ENCODE measurements around the gene FGFR3.

Gene FGFR3

DNA sequence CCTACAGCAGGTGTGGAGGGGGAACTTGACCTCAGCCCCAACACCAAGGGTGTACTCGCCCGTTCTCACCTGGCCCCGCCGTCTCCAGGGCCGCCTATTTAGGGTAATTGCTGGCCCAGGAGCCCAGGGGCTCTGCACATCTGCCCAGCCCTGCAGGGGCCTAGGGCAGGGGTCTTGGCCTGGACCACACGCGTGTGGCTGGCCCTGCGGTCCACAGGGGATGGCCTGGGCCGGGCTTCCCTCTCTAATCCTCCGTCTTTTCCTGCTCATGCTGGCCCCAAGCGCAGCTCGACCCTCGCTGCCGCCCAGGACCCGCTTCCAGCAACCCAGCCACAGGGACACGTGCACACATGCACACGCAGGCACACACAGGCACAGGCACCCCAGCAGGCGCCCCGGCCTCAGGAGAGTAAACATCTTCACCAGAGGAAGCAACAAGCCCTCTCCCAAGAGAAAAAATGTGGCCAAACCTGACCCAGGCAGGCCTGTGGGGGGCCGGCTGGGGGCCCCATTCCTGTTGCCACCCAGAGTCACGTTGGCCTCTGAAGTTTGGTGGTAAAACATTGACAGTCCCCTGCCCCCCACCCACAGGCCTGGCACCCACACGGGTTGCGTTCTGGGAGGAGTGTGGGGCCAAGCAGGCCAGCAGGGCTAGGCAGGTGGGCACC is 24.6 kb upstream of the FGFR3 start:
- DNase-seq = no peak
- no peak overlapping the region for H3K27ac ChIP-seq (ENCODE audit: insufficient read depth, low read length, poor library complexity, severe bottlenecking)
- H3K27me3 ChIP-seq (replicated peaks; ENCODE audit: control insufficient read depth, insufficient read depth, low read length, poor library complexity, severe bottlenecking) = peaks cover 12% of the 10 kb centered on the region
- H3K4me1 ChIP-seq (ENCODE audit: control insufficient read depth, insufficient read depth, low read length, poor library complexity, severe bottlenecking) = no peaks in the 10 kb centered on the region
- no peaks in the 10 kb centered on the region for H3K9me3 ChIP-seq (ENCODE audit: control insufficient read depth, low read length)
- H3K4me3 ChIP-seq (ENCODE audit: insufficient read depth, low read depth, low read length, poor library complexity, severe bottlenecking) = no peak overlapping the region
- H3K36me3 ChIP-seq (ENCODE audit: control insufficient read depth, insufficient read depth, low read length) = no peaks in the 10 kb centered on the region

DNA sequence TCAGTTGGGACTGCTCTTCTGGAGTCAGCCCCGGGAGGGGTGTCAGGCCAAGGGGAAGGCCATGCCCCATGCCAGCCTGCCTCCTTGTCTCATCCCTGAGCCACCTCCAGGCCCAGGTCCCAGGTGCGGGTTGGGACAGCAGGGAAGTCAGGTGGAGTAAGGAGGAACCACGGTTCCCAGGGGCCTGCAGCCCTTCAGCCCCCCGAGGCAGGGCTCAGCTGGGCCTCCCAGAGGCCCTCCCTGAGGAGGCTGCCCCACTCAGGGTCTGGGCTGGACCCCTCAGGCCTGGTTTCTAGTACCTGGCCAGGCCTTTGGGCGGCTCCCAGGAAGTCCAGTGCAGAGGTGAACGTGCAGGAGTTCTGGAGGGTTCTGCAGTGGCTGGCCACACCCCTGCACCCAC is 23.4 kb upstream of the FGFR3 start:
- H3K4me1 ChIP-seq (ENCODE audit: control insufficient read depth, insufficient read depth, low read length, poor library complexity, severe bottlenecking) = no peaks in the 10 kb centered on the region
- no peak for DNase-seq
- H3K27me3 ChIP-seq (replicated peaks; ENCODE audit: control insufficient read depth, insufficient read depth, low read length, poor library complexity, severe bottlenecking) = peaks cover 12% of the 10 kb centered on the region

DNA sequence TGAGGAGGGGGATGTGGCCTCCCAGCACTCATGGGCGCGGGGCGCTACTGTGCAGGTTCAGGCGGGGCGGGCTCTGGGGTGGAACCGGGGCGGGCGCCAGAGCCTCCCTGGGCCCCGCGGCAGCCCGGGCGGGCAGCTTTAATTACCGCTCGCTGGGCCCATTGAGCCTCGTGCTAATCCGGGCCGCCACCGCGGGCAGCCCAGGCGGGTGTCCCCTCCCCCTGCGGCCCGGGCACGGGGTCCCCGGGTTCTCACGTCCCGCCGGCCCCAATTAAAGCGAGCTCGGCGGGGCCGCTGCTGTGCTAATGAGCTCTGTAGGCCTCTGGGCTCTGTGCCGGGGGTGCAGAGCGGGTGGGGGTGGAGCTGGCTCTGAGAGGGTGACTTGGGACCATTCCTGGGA is 22.8 kb upstream of the FGFR3 start:
- DNase-seq = no peak
- Histone ChIP-seq H3K9me3 (ENCODE audit: control insufficient read depth, low read length) (no peaks in the 10 kb centered on the region), H3K4me3 (ENCODE audit: insufficient read depth, low read depth, low read length, poor library complexity, severe bottlenecking) (no peak overlapping the region), H3K27ac (ENCODE audit: insufficient read depth, low read length, poor library complexity, severe bottlenecking) (no peak overlapping the region), H3K36me3 (ENCODE audit: control insufficient read depth, insufficient read depth, low read length) (no peaks in the 10 kb centered on the region), H3K27me3 (replicated peaks; ENCODE audit: control insufficient read depth, insufficient read depth, low read length, poor library complexity, severe bottlenecking) (peaks cover 12% of the 10 kb centered on the region), H3K4me1 (ENCODE audit: control insufficient read depth, insufficient read depth, low read length, poor library complexity, severe bottlenecking) (no peaks in the 10 kb centered on the region)

More for the DNA sequence above, 23.4 kb upstream of the FGFR3 start:
- no peak overlapping the region for H3K4me3 ChIP-seq (ENCODE audit: insufficient read depth, low read depth, low read length, poor library complexity, severe bottlenecking)
- no peaks in the 10 kb centered on the region for H3K9me3 ChIP-seq (ENCODE audit: control insufficient read depth, low read length)
- no peak overlapping the region for H3K27ac ChIP-seq (ENCODE audit: insufficient read depth, low read length, poor library complexity, severe bottlenecking)
- H3K36me3 ChIP-seq (ENCODE audit: control insufficient read depth, insufficient read depth, low read length) = no peaks in the 10 kb centered on the region

DNA sequence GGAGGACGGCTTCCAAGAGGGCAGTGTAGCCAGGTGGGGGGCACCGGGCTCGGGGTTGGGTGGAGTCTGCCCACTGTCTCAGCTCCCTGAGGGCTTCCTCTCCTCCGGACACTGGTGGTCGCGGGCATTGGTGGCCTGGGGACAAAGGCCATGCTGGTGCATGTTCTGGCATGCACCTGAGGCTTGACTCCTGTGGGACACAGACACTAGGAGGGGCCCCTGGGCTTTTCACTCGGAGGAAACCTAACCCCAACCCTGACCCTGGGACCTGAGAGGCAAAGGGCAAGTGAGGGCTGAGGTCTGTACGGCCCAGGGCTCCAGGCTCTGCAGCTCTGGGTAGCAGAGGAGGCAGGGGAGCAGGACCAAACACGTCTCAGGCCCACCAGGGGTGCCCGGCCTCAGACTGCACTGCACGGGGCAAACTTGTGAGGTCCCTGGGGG is 22.3 kb upstream of the FGFR3 start:
- Histone ChIP-seq H3K4me1 (ENCODE audit: control insufficient read depth, insufficient read depth, low read length, poor library complexity, severe bottlenecking) (no peaks in the 10 kb centered on the region), H3K4me3 (ENCODE audit: insufficient read depth, low read depth, low read length, poor library complexity, severe bottlenecking) (no peak overlapping the region), H3K36me3 (ENCODE audit: control insufficient read depth, insufficient read depth, low read length) (no peaks in the 10 kb centered on the region), H3K9me3 (ENCODE audit: control insufficient read depth, low read length) (no peaks in the 10 kb centered on the region), H3K27ac (ENCODE audit: insufficient read depth, low read length, poor library complexity, severe bottlenecking) (no peak overlapping the region), H3K27me3 (replicated peaks; ENCODE audit: control insufficient read depth, insufficient read depth, low read length, poor library complexity, severe bottlenecking) (peaks cover 12% of the 10 kb centered on the region)
- DNase-seq = no peak

DNA sequence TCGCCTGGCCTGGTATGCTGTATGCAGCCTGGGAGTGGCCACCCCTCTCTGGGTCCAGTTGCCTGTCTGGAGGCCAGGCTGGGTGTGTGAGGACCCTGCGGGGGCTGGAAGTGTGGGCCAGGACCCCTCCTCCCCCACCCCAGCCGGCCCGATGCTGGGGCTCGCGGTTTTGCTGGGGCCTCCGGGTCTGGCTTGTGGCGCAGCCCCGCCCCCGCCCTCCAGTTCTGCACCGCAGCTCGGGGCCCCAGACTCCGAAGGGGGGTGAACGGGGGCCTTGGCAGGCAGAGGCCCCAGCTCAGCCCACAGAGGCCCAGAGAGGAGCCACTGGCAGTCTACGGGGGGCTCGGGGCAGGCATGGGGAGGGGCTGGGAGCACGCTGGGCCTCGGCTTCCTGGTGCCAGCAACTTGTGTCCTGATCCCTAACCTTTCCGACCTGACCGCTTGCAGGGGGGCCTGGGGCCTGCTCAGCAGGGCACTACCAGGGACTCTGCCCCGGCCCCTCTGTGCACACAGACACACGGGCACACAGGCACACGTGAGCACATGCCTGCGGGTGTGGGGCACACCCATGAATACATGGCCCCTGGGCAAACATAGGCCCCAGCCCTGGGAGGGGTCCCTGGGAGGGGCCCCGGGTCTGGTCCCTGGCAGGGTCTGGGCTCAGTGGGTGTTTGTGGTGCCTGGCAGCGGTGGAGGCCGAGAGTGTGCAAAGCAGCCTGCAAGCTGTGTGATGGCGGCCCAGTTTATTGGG is 21.4 kb upstream of the FGFR3 start:
- Histone ChIP-seq H3K9me3 (ENCODE audit: control insufficient read depth, low read length) (no peaks in the 10 kb centered on the region), H3K4me1 (ENCODE audit: control insufficient read depth, insufficient read depth, low read length, poor library complexity, severe bottlenecking) (no peaks in the 10 kb centered on the region), H3K27me3 (replicated peaks; ENCODE audit: control insufficient read depth, insufficient read depth, low read length, poor library complexity, severe bottlenecking) (peaks cover 9% of the 10 kb centered on the region), H3K4me3 (ENCODE audit: insufficient read depth, low read depth, low read length, poor library complexity, severe bottlenecking) (no peak overlapping the region), H3K36me3 (ENCODE audit: control insufficient read depth, insufficient read depth, low read length) (no peaks in the 10 kb centered on the region), H3K27ac (ENCODE audit: insufficient read depth, low read length, poor library complexity, severe bottlenecking) (no peak overlapping the region)
- no peak for DNase-seq

DNA sequence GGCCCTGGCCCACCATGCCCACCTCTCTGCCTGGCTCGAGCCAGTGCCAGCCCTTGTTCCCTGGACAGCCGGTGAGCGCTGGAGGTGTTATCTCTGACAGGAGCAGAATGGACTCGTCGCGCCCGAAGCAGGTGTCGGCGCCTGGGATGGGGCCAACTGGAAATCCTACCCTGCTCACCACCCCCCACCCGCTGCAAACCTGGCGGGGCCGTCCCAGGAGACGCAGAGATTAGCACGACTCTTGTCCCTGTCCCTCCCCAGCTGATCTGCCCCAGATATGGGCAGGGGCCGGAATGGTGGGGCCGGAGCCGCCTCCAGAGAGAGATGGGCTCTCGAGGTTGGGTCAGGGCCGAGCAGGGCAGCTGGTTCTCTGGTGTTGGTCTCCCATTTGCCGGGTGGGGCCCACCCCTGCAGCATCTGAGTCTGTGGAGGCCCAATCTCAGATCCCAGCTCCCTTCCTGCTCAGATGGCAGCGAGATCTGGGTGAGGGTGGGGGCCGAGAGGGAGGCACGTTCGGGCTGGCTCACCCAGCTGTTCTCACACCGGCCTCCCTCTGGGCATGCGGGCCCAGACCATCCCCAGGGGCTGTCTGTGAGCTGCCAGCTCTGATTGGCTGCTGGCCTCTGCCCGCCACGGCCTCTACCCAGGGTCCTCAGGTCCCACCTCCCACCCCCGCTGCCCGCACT is 20.1 kb upstream of the FGFR3 start:
- no peak for DNase-seq
- no peaks in the 10 kb centered on the region for H3K9me3 ChIP-seq (ENCODE audit: control insufficient read depth, low read length)
- no peak overlapping the region for H3K4me3 ChIP-seq (ENCODE audit: insufficient read depth, low read depth, low read length, poor library complexity, severe bottlenecking)
- no peak overlapping the region for H3K27ac ChIP-seq (ENCODE audit: insufficient read depth, low read length, poor library complexity, severe bottlenecking)
- H3K27me3 ChIP-seq (replicated peaks; ENCODE audit: control insufficient read depth, insufficient read depth, low read length, poor library complexity, severe bottlenecking) = peaks cover 7% of the 10 kb centered on the region
- H3K36me3 ChIP-seq (ENCODE audit: control insufficient read depth, insufficient read depth, low read length) = no peaks in the 10 kb centered on the region
- H3K4me1 ChIP-seq (ENCODE audit: control insufficient read depth, insufficient read depth, low read length, poor library complexity, severe bottlenecking) = no peaks in the 10 kb centered on the region

DNA sequence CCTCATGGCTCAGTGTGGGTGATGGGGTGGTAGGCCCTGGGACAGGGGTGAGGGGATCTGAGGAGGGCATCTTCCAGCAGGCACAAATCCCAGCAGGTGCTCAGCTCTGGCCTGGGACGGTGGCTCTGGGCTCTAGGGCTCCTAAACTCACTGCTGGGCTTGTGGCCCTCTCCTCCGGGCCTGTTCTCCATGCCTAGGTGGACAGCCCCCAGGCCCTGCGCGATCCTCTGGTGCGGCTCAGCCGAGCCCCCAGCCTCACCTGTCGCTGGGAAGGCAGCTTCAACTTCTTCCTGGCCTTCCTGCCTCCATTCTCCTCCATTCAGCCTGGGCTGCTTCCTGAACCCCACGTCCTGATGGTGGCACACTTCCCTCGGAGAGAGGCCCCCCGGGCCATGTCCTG is 19.3 kb upstream of the FGFR3 start:
- no peak for DNase-seq
- no peak overlapping the region for H3K27ac ChIP-seq (ENCODE audit: insufficient read depth, low read length, poor library complexity, severe bottlenecking)
- no peaks in the 10 kb centered on the region for H3K36me3 ChIP-seq (ENCODE audit: control insufficient read depth, insufficient read depth, low read length)
- no peaks in the 10 kb centered on the region for H3K27me3 ChIP-seq (replicated peaks; ENCODE audit: control insufficient read depth, insufficient read depth, low read length, poor library complexity, severe bottlenecking)
- H3K4me1 ChIP-seq (ENCODE audit: control insufficient read depth, insufficient read depth, low read length, poor library complexity, severe bottlenecking) = no peaks in the 10 kb centered on the region
- no peaks in the 10 kb centered on the region for H3K9me3 ChIP-seq (ENCODE audit: control insufficient read depth, low read length)
- no peak overlapping the region for H3K4me3 ChIP-seq (ENCODE audit: insufficient read depth, low read depth, low read length, poor library complexity, severe bottlenecking)

DNA sequence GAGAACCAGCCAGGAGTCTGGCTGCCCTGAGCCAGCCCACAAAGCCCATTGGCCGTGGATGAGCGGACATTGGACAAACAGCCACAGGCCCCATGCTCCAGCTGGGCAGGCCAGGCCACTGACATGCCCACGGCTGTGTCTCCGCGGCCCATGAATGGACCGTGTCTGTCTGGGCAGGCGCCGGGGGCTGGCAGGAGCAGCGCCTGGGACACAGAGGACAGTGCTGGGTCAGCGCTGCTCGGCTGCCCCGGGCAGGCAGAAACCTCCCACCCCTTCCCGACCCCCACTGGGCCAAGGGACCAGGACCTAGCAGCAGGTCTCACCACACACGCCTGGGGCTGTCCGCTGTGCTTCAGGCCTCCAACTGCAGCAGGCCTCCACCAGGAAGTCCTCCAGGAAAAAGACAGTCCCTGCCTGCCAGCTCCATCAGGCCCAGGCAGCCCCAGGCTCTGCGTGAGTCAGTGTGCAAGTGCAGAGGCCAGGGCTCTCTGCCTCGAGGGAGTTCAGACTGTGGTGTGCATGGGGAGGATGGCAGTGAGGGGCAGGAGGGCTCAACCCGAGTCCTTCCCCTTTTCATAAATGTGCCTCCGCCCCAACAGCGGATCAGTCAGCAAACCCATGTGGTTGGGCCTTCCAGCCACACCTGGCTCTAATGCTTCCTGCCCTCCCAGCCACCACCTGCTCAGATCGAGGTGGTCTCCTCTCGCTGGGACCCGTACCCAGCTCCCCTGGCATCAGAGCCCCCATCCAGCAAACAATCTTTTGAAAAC is 17.2 kb upstream of the FGFR3 start:
- Histone ChIP-seq H3K4me3 (ENCODE audit: insufficient read depth, low read depth, low read length, poor library complexity, severe bottlenecking) (no peak overlapping the region), H3K27me3 (replicated peaks; ENCODE audit: control insufficient read depth, insufficient read depth, low read length, poor library complexity, severe bottlenecking) (no peaks in the 10 kb centered on the region), H3K36me3 (ENCODE audit: control insufficient read depth, insufficient read depth, low read length) (no peaks in the 10 kb centered on the region), H3K4me1 (ENCODE audit: control insufficient read depth, insufficient read depth, low read length, poor library complexity, severe bottlenecking) (no peaks in the 10 kb centered on the region), H3K27ac (ENCODE audit: insufficient read depth, low read length, poor library complexity, severe bottlenecking) (no peak overlapping the region), H3K9me3 (ENCODE audit: control insufficient read depth, low read length) (no peaks in the 10 kb centered on the region)
- DNase-seq = no peak

DNA sequence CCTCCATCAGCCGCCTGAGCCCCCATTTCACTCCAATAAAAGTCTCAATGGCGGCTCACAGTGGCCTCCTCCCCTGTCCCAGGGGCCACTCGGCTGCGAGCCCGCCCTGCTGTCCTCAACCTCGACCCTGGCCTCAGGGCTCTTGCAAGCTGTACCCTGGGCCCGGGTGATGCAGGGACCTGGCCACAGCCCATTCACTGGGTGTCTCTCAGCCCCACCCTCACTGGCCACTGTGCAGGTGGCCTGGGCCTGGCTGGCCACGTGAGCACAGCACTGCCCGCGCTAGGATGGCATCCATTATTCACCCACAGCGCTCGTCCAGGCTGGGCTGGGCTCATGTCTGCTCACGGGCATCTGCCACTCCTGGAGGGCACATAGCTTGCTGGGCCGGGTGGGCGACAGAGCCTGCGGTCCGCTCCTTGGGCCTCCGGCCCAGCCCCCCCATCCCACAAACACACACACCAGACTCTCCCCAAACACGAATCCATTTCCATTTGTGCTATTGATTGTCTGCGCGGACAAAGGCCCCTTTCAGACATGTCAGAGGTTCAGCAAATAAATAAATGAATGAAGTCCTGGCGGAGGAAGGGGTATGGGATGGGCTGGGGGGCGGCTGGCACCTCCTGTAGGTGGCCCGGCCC is 16.5 kb upstream of the FGFR3 start:
- H3K27ac ChIP-seq (ENCODE audit: insufficient read depth, low read length, poor library complexity, severe bottlenecking) = no peak overlapping the region
- no peaks in the 10 kb centered on the region for H3K4me1 ChIP-seq (ENCODE audit: control insufficient read depth, insufficient read depth, low read length, poor library complexity, severe bottlenecking)
- H3K36me3 ChIP-seq (ENCODE audit: control insufficient read depth, insufficient read depth, low read length) = no peaks in the 10 kb centered on the region
- DNase-seq = no peak
- H3K27me3 ChIP-seq (replicated peaks; ENCODE audit: control insufficient read depth, insufficient read depth, low read length, poor library complexity, severe bottlenecking) = no peaks in the 10 kb centered on the region
- no peak overlapping the region for H3K4me3 ChIP-seq (ENCODE audit: insufficient read depth, low read depth, low read length, poor library complexity, severe bottlenecking)
- no peaks in the 10 kb centered on the region for H3K9me3 ChIP-seq (ENCODE audit: control insufficient read depth, low read length)

Measured in effector memory CD4-positive, alpha-beta T cell (primary cell).